ENCODE measurements around the gene BORCS5.

BORCS5 gene

DNA sequence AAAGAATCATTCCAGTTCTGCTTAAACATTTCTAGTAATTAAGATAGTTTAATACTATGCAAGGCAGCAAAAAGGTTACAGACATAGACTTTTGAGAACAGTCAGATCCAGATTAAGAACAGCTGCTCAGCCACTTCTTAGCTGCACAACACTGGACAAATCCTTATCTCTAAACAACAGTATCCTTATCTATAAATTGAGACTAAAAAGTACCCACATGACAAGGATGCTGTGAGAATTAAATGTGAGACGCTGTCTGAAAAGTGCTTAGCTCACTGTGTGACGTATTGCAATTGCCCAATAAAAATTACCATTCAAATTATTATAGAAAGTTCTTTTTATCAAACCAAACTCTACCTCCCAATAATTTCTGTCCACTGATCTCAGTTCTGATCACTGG, 35.5 kb downstream of the BORCS5 start:
- H3F3A ChIP-seq (ENCODE audit: control insufficient read depth, insufficient read depth): no peaks in the 10 kb centered on the region
- no peaks in the 10 kb centered on the region for H3K4me1 ChIP-seq (ENCODE audit: control insufficient read depth, low read length)
- no peaks in the 10 kb centered on the region for H4K20me1 ChIP-seq (ENCODE audit: control insufficient read depth, insufficient read depth, low read depth, low read length)
- no peak overlapping the region for H3K27ac ChIP-seq (ENCODE audit: low read depth, low read length)
- TF ChIP-seq, protein P1, sequence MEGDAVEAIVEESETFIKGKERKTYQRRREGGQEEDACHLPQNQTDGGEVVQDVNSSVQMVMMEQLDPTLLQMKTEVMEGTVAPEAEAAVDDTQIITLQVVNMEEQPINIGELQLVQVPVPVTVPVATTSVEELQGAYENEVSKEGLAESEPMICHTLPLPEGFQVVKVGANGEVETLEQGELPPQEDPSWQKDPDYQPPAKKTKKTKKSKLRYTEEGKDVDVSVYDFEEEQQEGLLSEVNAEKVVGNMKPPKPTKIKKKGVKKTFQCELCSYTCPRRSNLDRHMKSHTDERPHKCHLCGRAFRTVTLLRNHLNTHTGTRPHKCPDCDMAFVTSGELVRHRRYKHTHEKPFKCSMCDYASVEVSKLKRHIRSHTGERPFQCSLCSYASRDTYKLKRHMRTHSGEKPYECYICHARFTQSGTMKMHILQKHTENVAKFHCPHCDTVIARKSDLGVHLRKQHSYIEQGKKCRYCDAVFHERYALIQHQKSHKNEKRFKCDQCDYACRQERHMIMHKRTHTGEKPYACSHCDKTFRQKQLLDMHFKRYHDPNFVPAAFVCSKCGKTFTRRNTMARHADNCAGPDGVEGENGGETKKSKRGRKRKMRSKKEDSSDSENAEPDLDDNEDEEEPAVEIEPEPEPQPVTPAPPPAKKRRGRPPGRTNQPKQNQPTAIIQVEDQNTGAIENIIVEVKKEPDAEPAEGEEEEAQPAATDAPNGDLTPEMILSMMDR (IDR thresholded peaks at IDR 0.05; ENCODE audit: low read depth, low read length, poor library complexity, severe bottlenecking): no peak
- no peak for TF ChIP-seq EZH2phosphoT487 (IDR thresholded peaks at IDR 0.05; ENCODE audit: borderline replicate concordance, low read length)
- no peaks in the 10 kb centered on the region for H3K36me3 ChIP-seq (ENCODE audit: control insufficient read depth, low read length)
- H3K27me3 ChIP-seq (ENCODE audit: control insufficient read depth, low read length): no peaks in the 10 kb centered on the region
- H3K9me2 ChIP-seq (replicated peaks; ENCODE audit: control insufficient read depth, low read length): no peaks in the 10 kb centered on the region
- no peak overlapping the region for H3K4me3 ChIP-seq (ENCODE audit: low read length)
- no peak overlapping the region for H3K4me2 ChIP-seq (ENCODE audit: low read length)
- no peaks in the 10 kb centered on the region for H3K9me3 ChIP-seq (ENCODE audit: control insufficient read depth, insufficient read depth, low read length)
- H3K79me2 ChIP-seq (ENCODE audit: control insufficient read depth, low read length): no peaks in the 10 kb centered on the region

DNA sequence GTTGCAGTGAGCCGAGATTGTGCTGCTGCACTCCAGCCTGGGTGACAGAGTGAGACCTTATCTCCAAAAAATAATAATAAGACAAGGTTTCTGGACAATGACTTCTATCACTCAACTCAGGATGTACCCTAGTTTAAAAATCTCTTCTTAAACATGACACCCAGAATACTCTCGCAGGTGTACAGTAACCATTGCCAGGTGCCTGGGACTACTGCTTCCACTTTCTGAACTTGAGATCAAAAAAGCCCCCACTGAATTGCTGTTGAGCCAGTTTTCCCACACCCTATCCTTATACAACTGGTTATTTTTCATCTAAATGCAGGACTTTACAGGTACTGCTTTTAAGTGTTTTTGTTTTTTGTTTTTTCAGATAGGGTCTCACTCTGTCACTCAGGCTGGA, 36.3 kb downstream of the BORCS5 start:
- Histone ChIP-seq H3K4me3 (ENCODE audit: low read length) (no peak overlapping the region), H3K4me1 (ENCODE audit: control insufficient read depth, low read length) (no peaks in the 10 kb centered on the region), H3K27ac (ENCODE audit: low read depth, low read length) (no peak overlapping the region), H3K36me3 (ENCODE audit: control insufficient read depth, low read length) (no peaks in the 10 kb centered on the region), H3K27me3 (ENCODE audit: control insufficient read depth, low read length) (no peaks in the 10 kb centered on the region), H3K79me2 (ENCODE audit: control insufficient read depth, low read length) (no peaks in the 10 kb centered on the region), H3K4me2 (ENCODE audit: low read length) (no peak overlapping the region), H3F3A (ENCODE audit: control insufficient read depth, insufficient read depth) (no peaks in the 10 kb centered on the region), H4K20me1 (ENCODE audit: control insufficient read depth, insufficient read depth, low read depth, low read length) (no peaks in the 10 kb centered on the region), H3K9me2 (replicated peaks; ENCODE audit: control insufficient read depth, low read length) (no peaks in the 10 kb centered on the region), H3K9me3 (ENCODE audit: control insufficient read depth, insufficient read depth, low read length) (no peaks in the 10 kb centered on the region)
- TF ChIP-seq EZH2phosphoT487 (IDR thresholded peaks at IDR 0.05; ENCODE audit: borderline replicate concordance, low read length): no peak
- TF ChIP-seq, protein P1 (IDR thresholded peaks at IDR 0.05; ENCODE audit: low read depth, low read length, poor library complexity, severe bottlenecking): no peak

DNA sequence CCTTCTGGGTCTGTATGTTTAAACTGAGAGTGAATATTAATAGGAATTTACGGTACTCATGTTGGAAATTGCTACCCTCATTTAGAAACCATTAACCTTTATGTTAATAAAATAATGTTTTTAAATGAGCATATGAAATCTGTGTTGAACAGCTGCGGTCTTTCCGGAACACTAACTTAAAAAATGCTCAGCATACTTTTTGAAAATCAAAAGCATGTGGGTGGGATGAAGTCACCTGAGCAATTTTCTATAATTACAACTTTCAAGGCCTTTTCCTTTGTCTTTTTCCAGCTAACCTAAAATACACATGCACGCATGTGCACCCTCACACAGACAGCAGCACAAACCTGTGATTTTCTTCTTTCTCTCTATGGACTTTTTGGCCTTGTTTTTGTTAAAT, 39.8 kb downstream of the BORCS5 start:
- H3K9me2 ChIP-seq (replicated peaks; ENCODE audit: control insufficient read depth, low read length): no peaks in the 10 kb centered on the region

More for the DNA sequence above, 39.8 kb downstream of the BORCS5 start:
- Histone ChIP-seq H3K27ac (ENCODE audit: low read depth, low read length) (no peak overlapping the region), H3K27me3 (ENCODE audit: control insufficient read depth, low read length) (no peaks in the 10 kb centered on the region), H3K4me2 (ENCODE audit: low read length) (no peak overlapping the region), H3K36me3 (ENCODE audit: control insufficient read depth, low read length) (no peaks in the 10 kb centered on the region), H3K79me2 (ENCODE audit: control insufficient read depth, low read length) (no peaks in the 10 kb centered on the region), H3K4me3 (ENCODE audit: low read length) (no peak overlapping the region), H4K20me1 (ENCODE audit: control insufficient read depth, insufficient read depth, low read depth, low read length) (no peaks in the 10 kb centered on the region), H3K9me3 (ENCODE audit: control insufficient read depth, insufficient read depth, low read length) (no peaks in the 10 kb centered on the region), H3K4me1 (ENCODE audit: control insufficient read depth, low read length) (no peaks in the 10 kb centered on the region), H3F3A (ENCODE audit: control insufficient read depth, insufficient read depth) (no peaks in the 10 kb centered on the region)
- no peak for TF ChIP-seq EZH2phosphoT487 (IDR thresholded peaks at IDR 0.05; ENCODE audit: borderline replicate concordance, low read length)
- TF ChIP-seq, protein P1 (IDR thresholded peaks at IDR 0.05; ENCODE audit: low read depth, low read length, poor library complexity, severe bottlenecking): no peak
